Stimulated activated naive CD4-positive, alpha-beta T cell (primary cell): ENCODE measurements around the gene BLTP2.
"Not testable (repeated sequence)": the region's sequence is repeated elsewhere in the genome, so short reads cannot be mapped to it uniquely, and the experiment has no call there.

Experiments
- DNase-seq, 6 experiments: peaks; one replicate each; lab custom pipeline; 2025; lab: John Stamatoyannopoulos, UW

Gene BLTP2

GRCh38 chr17:28644787-28645575 is at the start of gene BLTP2:
Gene BLTP2, minus strand, starts transcription at chr17:28645158. Its CDS starts 102 bp downstream, at chr17:28645056.
- peak; percentile 87 to 94 (median 91) for DNase-seq

GRCh38 chr17:28693869-28694268 is 48.9 kb upstream of the BLTP2 start:
- DNase-seq: no peak

GRCh38 chr17:28689011-28689410 is 44.1 kb upstream of the BLTP2 start:
- DNase-seq: no peak

GRCh38 chr17:28688481-28688880 is 43.5 kb upstream of the BLTP2 start:
- DNase-seq: no peak

GRCh38 chr17:28686296-28686695 is 41.3 kb upstream of the BLTP2 start:
- DNase-seq: no peak

- no peak for DNase-seq
Measured at GRCh38 chr17:28685366-28685765, 40.4 kb upstream of the BLTP2 start.

GRCh38 chr17:28684963-28685362 is 40.0 kb upstream of the BLTP2 start:
- DNase-seq: no peak

GRCh38 chr17:28682655-28683054 is 37.7 kb upstream of the BLTP2 start:
- DNase-seq: no peak

GRCh38 chr17:28675980-28676379 is 31.0 kb upstream of the BLTP2 start:
- no peak for DNase-seq

GRCh38 chr17:28675490-28675889 is 30.5 kb upstream of the BLTP2 start:
- no peak for DNase-seq

GRCh38 chr17:28669918-28670317 is 25.0 kb upstream of the BLTP2 start:
- no peak for DNase-seq

GRCh38 chr17:28667870-28668269 is 22.9 kb upstream of the BLTP2 start:
- no peak for DNase-seq

GRCh38 chr17:28665994-28666393 is 21.0 kb upstream of the BLTP2 start:
- no peak for DNase-seq

GRCh38 chr17:28663723-28664122 is 18.8 kb upstream of the BLTP2 start:
- DNase-seq: no peak

- no peak for DNase-seq
Measured at GRCh38 chr17:28662527-28662829, 17.5 kb upstream of the BLTP2 start.

- DNase-seq: peak; percentile 89 to 99 (median 96)
Measured at GRCh38 chr17:28661635-28662526, 16.9 kb upstream of the BLTP2 start, which contains the start of the genes SDF2 and SUPT6H. Gene SDF2, minus strand, starts transcription at chr17:28661906. Its CDS starts 30 bp downstream, at chr17:28661876. Gene SUPT6H, plus strand, starts transcription at chr17:28662205. Its CDS starts 11,197 bp downstream, at chr17:28673402.

- DNase-seq: not testable (repeated sequence)
Measured at GRCh38 chr17:28659497-28659881, 14.5 kb upstream of the BLTP2 start.

- not testable (repeated sequence) for DNase-seq
Measured at GRCh38 chr17:28658766-28659496, 14.0 kb upstream of the BLTP2 start.

- not testable (repeated sequence) for DNase-seq
Measured at GRCh38 chr17:28658342-28658741, 13.4 kb upstream of the BLTP2 start.

GRCh38 chr17:28657756-28658155 is 12.8 kb upstream of the BLTP2 start:
- DNase-seq: no peak

- no peak for DNase-seq
Measured at GRCh38 chr17:28655160-28655559, 10.2 kb upstream of the BLTP2 start.

- DNase-seq: no peak
Measured at GRCh38 chr17:28648698-28649097, 3.7 kb upstream of the BLTP2 start.
